ENCODE measurements around the gene GPRASP1. TPM values are rescaled to one million over a fixed set of nuclear protein-coding genes. Genes with fewer than 3 reads are reported as not detected.
"Not testable (repeated sequence)": the region's sequence is repeated elsewhere in the genome, so short reads cannot be mapped to it uniquely, and the experiment has no call there.

The GPRASP1 gene
- total RNA-seq, 1 donor from 2014 or later = 5.5 TPM

DNA sequence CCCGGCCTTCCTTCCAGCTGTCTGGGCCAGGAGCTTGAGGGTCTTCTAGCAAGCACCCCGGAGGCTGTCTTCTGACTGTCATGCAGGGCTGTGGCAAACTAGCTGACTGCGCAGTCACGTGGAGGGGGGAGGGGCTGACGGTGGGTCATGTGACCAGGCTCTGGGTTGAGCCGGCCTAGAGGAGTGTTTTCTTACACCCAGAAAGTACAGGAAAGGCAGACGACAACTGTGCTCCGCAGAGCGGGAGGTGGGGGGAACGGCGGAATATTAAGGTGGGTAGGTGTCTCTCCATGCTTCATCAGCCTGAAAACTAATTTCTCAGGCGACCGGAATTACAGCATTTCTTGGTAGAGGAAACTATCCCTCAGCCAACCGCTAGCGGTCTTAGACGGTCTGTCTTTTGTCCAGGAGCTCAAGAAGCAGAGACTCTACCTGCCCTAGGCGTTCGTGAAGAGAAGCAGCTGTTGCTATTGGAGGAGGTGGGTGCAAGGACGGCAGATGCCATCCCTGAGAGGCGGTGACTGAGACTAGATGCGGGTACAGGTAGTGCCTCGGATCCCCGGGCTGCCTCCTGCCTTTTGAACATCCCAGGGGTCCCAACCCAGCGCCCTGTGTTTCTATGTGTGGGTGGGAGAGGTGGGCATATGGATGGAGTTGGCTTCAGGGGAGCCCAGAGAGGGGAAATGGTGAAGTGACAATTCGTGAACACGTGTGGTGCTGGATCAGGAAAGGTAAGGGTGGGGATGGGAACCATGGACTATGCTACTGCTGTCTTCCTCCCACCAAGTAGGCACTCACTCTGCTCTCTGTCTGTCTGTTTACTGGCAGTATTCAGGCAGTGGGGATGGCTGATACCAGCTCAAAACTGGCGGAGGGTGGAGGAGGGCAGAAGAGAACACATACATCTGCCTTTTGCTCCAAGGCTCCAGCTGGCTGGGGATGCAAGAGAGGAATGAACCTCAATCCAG lies 8.8 kb downstream of the GPRASP1 start:
- TF ChIP-seq, protein P1, sequence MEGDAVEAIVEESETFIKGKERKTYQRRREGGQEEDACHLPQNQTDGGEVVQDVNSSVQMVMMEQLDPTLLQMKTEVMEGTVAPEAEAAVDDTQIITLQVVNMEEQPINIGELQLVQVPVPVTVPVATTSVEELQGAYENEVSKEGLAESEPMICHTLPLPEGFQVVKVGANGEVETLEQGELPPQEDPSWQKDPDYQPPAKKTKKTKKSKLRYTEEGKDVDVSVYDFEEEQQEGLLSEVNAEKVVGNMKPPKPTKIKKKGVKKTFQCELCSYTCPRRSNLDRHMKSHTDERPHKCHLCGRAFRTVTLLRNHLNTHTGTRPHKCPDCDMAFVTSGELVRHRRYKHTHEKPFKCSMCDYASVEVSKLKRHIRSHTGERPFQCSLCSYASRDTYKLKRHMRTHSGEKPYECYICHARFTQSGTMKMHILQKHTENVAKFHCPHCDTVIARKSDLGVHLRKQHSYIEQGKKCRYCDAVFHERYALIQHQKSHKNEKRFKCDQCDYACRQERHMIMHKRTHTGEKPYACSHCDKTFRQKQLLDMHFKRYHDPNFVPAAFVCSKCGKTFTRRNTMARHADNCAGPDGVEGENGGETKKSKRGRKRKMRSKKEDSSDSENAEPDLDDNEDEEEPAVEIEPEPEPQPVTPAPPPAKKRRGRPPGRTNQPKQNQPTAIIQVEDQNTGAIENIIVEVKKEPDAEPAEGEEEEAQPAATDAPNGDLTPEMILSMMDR (IDR thresholded peaks at IDR 0.05) = peak; percentile 9
- H3K4me3 ChIP-seq = peak overlapping the region; percentile 52
- no peaks in the 10 kb centered on the region for H3K36me3 ChIP-seq
- intact Hi-C loops (cut with DNase I) = no loop called here
- peak; percentile 91 for DNase-seq
- no peaks in the 10 kb centered on the region for H3K27me3 ChIP-seq
- no peaks in the 10 kb centered on the region for H3K4me1 ChIP-seq
- peak overlapping the region; percentile 63 for H3K27ac ChIP-seq
- peak; percentile 99 for ATAC-seq
- H3K9me3 ChIP-seq = no peaks in the 10 kb centered on the region

DNA sequence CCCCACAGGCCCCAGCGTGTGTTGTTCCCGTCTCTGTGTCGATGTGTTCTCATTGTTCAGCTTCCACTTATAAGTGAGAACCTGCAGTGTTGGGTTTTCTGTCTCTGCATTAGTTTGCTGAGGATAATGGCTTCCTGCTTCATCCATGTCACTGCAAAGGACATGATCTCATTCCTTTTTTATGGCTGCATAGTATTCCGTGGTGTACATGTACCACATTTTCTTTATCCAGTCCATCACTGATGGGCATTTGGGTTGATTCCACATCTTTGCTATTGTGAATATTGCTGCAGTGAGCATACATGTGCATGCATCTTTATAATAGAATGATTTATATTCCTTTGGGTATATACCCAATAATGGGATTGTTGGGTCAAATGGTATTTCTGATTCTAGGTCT lies 12.5 kb downstream of the GPRASP1 start:
- H3K4me1 ChIP-seq; H3K27me3 ChIP-seq; DNase-seq; H3K9me3 ChIP-seq; H3K4me3 ChIP-seq; intact Hi-C loops (cut with DNase I); ATAC-seq; H3K36me3 ChIP-seq; H3K27ac ChIP-seq: not testable (repeated sequence)

DNA sequence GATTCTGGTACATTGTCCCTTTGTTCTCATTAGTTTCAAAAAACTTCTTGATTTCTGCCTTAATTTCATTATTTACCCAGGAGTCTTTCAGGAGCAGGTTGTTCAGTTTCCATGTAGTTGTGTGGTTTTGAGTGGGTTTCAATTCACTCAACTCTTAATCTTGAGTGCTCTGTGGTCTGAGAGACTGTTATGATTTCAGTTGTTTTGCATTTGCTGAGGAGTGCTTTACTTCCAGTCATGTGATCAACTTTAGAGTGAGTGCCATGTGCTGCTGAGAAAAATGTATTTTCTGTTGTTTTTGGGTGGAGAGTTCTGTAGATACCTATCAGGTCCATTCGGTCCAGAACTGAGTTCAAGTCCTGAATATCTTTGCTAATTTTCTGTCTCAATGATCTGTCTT lies 15.8 kb downstream of the GPRASP1 start:
- H3K27ac ChIP-seq; intact Hi-C loops (cut with DNase I); ATAC-seq; H3K36me3 ChIP-seq; H3K4me1 ChIP-seq; H3K4me3 ChIP-seq; H3K9me3 ChIP-seq; DNase-seq; H3K27me3 ChIP-seq: not testable (repeated sequence)

DNA sequence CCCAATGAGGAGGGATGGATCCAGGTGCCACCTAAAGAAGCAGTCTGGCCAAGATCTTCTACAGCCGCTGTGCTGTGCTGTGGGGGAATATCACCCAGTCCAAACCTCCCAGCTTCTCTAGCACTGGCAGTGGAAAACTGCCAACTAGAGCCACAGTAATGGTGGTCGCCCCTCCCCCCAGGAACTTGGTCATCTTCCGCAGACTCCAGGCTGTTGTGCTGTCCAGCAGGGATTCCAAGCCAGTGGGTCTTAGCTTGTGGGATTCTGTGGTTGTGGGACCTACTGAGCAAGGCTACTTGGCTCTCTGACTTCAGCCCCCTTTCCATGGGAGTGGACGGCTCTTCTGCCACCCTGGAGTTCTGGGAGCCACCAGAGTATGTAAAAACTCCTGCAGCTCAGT lies 18.2 kb downstream of the GPRASP1 start:
- intact Hi-C loops (cut with DNase I) = no loop called here
- Histone ChIP-seq H3K4me1 (no peaks in the 10 kb centered on the region), H3K27me3 (no peaks in the 10 kb centered on the region), H3K4me3 (no peak overlapping the region), H3K36me3 (no peaks in the 10 kb centered on the region), H3K27ac (no peak overlapping the region), H3K9me3 (no peaks in the 10 kb centered on the region)
- ATAC-seq (no peak), DNase-seq (no peak)
- TF ChIP-seq, protein P1 (IDR thresholded peaks at IDR 0.05) = no peak

DNA sequence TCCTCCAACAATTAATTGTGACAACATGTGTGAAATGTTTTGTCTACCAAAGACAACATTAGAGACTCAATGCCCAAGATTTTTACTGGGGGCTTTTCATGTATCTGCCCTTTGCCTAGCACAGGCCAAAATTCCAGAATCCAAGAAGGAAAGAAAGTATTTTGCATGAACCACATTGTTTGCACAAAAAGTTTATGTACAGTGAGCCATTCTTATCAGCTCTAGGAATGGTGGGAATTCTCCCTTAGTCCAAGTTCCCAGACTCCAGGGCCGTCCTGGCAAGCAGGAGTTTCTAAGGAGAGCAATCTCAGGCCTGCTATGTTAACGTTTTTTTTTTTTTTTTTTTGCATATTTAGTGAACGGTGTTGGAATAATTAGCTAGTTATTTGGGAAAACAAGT lies 21.6 kb downstream of the GPRASP1 start:
- Histone ChIP-seq H3K27me3 (no peaks in the 10 kb centered on the region), H3K27ac (no peak overlapping the region), H3K9me3 (no peaks in the 10 kb centered on the region), H3K4me3 (no peak overlapping the region), H3K4me1 (no peaks in the 10 kb centered on the region), H3K36me3 (no peaks in the 10 kb centered on the region)
- ATAC-seq = no peak
- TF ChIP-seq, protein P1 (IDR thresholded peaks at IDR 0.05) = no peak
- no peak for DNase-seq
- intact Hi-C loops (cut with DNase I) = no loop called here

DNA sequence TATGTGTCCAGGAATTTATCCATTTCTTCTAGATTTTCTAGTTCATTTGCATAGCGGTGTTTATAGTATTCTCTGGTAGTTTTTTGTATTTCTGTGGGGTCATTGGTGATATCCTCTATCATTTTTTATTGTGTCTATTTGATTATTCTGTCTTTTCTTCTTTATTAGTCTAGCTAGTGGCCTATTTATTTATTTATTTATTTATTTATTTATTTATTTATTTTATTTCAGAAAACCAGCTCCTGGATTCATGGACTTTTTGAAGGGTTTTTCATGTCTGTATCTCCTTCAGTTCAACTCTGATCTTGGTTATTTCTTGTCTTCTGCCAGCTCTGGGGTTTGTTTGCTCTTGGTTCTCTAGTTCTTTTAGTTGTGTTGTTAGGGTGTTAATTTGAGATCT lies 26.2 kb downstream of the GPRASP1 start:
- H3K36me3 ChIP-seq; H3K4me1 ChIP-seq; intact Hi-C loops (cut with DNase I); H3K27ac ChIP-seq; ATAC-seq; DNase-seq; H3K4me3 ChIP-seq; H3K27me3 ChIP-seq; H3K9me3 ChIP-seq: not testable (repeated sequence)

DNA sequence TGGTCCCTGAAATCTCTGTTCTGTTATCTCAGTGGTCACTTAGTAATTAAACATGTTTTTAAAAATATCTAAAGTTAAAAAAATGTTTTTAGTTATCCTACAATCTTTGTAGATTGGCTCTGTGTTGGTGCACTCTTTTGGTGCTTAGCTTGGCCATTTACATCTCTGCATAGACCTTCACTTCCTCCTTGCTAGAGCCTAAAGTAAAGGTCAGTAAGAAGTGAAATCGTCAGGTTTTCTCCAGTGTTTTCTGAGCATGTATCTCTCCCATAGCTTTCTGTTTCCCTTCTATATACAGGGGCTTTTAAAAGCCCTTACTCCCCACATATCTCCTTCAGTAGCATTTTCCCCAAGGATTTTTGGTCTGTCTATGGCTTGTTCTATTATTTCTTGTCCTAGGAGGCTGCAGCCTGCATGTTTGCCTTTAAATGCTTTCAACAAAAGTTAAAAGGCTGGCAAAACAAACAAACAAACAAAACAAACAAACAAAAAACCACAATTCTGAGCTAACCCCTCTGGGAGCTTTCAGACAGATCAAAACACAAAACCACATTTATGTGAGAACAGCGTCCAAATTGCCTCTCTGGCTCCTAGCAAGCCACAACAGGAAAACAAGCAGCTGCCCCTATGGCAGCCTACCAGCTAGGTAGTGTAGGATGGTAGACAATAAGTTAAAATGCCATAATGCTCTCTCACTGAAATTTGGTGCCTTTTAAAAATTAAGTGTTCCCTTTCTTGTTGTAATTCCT lies 33.7 kb downstream of the GPRASP1 start:
- TF ChIP-seq, protein P1 (IDR thresholded peaks at IDR 0.05) = no peak
- ATAC-seq (no peak), DNase-seq (no peak)
- intact Hi-C loops (cut with DNase I) = no loop called here
- Histone ChIP-seq H3K36me3 (no peaks in the 10 kb centered on the region), H3K9me3 (no peaks in the 10 kb centered on the region), H3K27me3 (no peaks in the 10 kb centered on the region), H3K4me1 (no peaks in the 10 kb centered on the region), H3K4me3 (no peak overlapping the region), H3K27ac (no peak overlapping the region)
